T-helper 2 cell (primary cell): ENCODE results near the gene KCNJ18.
"Not testable (repeated sequence)": the region's sequence is repeated elsewhere in the genome, so short reads cannot be mapped to it uniquely, and the experiment has no call there.

Source experiments
- DNase-seq, 5 experiments: peaks; one replicate each; pipeline versions ENCODE4 v3.0.0 to v3.0.0-alpha.2; 2012 to 2022

The KCNJ18 gene

GRCh38 chr17:21733931-21734330, 41.6 kb downstream of the KCNJ18 start:
- DNase-seq = not testable (repeated sequence)

DNA sequence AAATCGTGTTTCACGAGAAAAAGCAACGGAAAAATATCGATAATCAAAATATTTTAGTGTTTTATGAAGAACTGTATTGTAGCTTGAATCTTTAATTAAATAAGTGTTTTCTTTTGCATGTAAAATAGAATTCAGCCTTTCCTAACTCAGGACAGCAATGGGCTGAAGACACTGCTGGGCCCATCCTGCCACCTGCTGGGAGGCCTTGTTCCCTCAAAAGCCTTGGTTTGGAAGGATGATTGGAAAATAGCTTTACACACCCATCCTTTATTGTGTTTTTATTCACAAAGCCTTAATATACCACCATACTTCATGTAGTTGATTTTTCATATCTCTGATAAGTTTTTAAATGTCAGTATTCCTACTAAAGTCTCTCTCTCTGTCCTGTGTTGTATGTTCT, 43.5 kb downstream of the KCNJ18 start:
- not testable (repeated sequence) for DNase-seq

DNA sequence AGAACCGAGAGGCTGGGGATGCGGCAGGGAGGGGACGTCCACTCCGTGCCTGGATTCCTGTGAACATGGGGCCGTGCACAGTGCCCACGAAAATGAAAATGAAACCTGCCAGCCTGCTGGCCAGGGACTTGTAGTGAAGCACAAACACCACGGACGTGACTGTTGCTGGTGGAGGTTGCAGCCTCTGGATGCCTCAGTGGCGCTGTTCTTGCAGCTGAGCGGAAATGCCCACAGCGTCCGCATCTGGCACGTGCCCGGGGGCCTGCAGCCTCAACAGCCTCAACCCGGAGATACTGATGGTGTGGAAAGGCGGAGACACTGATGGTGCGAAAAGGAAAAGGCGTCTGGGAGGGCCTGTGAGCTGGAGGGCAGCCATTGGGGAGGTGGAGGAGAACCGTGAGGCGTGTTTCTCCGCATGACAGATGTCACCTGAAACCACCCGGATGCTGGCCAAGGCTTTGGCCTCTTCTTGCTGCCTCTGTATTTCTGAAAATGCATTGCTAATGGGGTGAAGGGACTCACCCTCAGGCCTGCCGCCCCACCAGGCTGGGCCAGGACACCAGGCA, 44.8 kb downstream of the KCNJ18 start:
- not testable (repeated sequence) for DNase-seq

- DNase-seq = not testable (repeated sequence)
These were observed 45.9 kb downstream of the KCNJ18 start for GRCh38 chr17:21738241-21738640.

- DNase-seq = not testable (repeated sequence)
These were observed 46.7 kb downstream of the KCNJ18 start for GRCh38 chr17:21738877-21739474.

DNA sequence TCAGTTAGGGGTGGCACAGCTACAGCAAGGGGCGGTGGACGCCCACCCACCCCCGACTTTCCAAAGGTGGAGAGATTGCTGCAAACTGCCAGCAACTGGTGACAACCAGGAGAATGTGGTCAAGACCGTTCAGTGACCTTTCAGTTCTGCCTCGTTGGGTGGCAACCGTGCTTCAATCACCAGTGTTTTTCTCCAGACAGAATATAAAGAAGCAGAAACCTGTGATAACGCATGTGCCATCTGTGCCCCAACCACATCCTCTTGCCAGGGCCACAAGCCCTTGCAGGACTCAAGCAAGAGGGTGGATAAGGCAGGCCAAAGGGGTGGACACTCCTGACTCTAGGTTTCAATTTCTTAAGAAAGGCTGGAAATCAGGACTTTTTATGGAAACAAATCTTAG, 47.2 kb downstream of the KCNJ18 start:
- not testable (repeated sequence) for DNase-seq

DNA sequence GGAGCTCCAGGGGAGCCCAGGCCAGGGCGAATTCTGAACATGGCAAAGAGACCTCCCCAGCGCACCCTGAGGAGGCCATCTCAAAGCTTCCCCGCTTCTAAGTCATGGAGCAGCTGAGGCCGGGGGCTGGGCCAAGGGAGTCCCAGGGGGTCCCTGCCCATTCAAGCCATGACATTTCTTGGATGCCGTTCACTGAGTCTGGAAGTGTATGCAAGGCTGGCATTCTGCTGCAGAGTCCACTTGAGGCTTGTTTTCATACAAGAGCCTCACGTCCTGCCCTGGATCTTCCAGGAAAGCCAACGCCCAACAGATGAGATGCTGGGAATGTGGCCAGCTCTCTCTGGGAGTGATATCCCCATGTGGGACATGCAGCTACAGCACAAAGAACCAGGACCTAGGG, 48.5 kb downstream of the KCNJ18 start:
- not testable (repeated sequence) for DNase-seq

DNA sequence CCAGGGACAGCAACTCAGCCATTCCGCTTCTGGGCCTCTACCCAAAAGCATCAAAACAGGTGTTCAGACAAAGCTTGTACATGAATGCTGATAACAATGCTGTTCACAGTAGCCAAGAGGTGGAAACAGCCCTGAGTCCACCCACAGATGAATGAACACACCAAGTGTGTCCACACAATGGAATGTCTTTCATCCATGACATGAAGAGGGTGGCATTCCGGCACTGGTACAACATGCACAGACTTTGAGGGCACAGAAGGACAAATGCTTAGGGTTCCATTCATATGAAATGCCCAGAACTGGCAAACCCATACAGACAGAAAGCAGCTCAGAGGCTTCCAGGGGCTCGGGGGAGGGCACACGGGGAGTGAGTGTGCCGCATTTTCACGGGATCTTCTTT, 49.2 kb downstream of the KCNJ18 start:
- DNase-seq = not testable (repeated sequence)

GRCh38 chr17:21742326-21742725, 50.0 kb downstream of the KCNJ18 start:
- no peak for DNase-seq

DNA sequence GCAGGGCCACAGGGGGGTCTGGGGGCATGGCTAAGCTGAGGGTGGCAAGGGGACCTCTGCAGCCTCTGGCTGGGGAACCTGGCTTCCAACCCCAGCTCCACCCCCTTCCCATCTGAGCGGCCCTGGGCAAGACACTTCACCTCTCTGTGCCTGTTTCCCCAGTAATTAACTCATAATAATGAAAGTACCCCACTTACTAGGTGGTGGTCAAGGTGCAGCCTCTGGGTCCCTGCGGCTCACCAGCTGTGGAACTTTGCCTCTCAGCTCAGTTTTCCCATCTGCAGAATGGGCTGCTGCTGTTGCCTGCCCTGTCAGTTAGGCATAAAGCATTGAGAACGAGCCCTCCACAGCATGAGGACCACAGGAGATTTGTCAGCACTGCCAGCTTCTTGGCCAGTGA, 51.8 kb downstream of the KCNJ18 start:
- not testable (repeated sequence) for DNase-seq

DNA sequence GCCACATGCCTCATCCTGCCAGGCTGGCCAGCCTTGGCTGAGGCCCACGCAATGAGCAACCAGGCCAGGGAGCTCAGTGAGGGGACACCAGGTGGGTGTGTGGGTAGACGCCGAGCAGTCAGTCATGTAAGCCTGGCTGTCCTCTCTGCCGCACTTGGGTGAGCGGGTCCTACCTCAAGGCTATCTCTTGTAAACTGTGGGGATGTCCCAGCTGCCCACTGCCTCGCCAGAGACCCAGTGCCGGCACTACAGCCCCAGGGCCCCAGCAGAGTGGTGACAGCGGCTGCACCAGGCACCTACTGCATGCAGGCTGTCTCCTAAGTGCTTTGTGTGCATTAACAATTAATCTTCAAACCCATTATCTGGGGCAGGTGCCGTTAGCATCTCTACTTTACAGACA, 52.3 kb downstream of the KCNJ18 start:
- DNase-seq = not testable (repeated sequence)

DNA sequence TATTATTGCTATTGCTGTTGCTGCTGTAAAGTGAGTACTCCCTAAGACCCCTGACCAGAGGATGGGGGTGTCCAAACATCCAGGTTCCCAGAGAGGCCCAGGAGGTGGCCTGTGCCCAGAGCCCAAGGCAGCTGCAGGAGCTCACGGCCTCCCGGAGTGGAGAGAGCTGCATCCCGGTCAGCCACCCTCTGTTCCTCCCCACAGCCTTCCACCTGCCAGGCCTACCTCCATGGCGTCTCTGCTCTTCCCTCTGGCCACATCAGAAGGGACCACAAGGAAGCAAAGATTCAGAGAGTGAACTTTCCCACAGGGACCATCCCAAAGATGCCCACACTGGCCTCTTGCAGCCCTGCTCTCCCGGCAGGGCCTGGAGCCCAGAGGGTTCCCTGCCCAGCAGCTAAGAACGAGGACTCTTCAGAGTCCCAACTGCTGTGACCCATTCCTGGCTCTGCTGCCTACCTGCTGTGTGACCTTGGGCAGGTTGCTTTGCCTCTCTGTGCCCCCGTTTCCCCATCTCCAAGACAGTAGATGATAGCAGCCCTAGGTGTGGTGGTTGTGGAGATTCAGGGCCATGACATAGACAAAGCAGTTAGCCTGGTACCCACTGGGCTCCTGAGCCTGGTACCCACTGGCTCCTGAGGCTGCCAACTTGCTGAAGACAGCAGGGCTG, 53.2 kb downstream of the KCNJ18 start:
- DNase-seq = not testable (repeated sequence)

- not testable (repeated sequence) for DNase-seq
These were observed 54.1 kb downstream of the KCNJ18 start for GRCh38 chr17:21746415-21746814.

DNA sequence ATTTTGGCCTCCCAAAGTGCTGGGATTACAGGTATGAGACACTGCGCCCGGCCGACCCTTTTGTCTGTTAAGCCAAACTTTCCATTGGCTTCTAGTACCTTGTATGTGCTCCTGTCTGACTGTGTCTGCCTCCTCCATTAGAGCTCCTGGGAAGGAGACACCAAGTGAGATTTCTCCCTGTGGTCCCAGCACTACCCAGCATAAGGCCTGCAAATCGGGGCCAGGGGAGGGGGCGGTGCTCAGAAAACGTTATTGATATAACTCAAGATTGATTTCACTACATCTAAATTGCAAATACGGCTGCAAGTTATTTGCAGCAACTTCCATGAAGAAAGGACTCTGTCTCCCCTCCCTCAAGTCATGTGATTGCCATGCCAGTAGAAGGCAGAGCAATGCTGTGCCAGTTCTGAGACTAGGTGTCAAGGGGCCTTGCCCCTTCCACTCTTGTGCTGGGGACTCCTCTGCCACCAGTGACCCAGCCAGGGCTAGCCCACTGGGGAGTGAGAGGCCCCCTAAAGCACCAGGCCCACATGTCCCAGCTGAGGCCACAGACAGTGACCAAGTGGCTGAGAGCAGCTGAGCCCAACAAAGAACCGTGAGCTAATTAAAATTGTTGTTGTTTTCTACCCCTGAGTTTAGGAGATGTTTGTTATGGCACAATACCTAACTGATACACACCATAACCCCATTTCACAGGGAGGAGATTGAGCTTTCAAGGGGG, 55.0 kb downstream of the KCNJ18 start:
- not testable (repeated sequence) for DNase-seq

DNA sequence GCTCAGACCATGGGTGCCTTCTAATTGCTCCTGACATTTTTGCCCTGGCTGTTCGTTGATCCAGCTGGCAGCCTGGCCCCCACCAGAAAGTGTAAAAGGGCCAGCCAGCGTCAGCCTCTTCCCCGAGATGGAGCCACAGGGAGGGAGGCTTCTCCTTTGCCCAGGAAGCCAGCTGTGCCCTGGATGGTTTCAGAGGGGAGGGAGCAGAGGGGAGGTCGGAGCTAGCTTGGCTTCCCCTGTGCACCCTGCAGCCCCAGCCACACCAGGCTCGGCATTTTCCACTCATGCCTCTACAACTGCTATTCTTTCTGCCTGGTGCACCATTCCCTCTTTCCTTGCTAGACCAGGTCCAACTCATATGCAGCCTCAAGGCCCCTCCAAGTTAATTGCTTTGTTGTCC, 56.4 kb downstream of the KCNJ18 start:
- not testable (repeated sequence) for DNase-seq

GRCh38 chr17:21749696-21750531, 57.6 kb downstream of the KCNJ18 start:
- not testable (repeated sequence) for DNase-seq

DNA sequence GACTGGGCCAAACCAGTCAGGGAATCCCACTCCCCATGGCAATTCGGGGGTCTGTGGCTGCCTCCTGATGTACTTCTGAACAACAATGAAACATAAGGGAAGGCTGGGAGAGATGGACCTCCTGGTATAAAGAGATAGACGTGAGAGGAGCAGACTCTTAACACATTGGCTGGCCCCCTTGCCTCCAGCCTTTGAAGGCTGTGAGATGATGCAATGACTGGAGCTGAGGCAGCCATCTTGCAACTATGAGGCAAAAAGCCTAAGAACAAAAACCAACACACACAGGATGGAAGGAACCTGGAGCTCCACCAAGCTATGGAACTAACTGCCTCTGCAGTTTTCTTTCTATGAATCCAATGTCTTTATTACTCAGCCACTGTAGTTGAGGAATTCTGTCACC, 58.8 kb downstream of the KCNJ18 start:
- not testable (repeated sequence) for DNase-seq
